Mesenchymal stem cell (in vitro differentiated cells and primary cell): ENCODE results near the gene C5orf22. TPM values are rescaled to one million over a fixed set of nuclear protein-coding genes. Genes with fewer than 3 reads are reported as not detected.

ENCODE experiments used
- DNase-seq: peaks from one replicate; pipeline ENCODE4 v3.0.0-alpha.2; 2013
- H2AFZ ChIP-seq: one replicate; pipeline ENCODE4 v1.6.1; 2013; ENCODE audit warnings: low read depth, mild to moderate bottlenecking, control low read depth, inconsistent platforms, low read length, moderate library complexity
- H2AK5ac ChIP-seq: 2 replicates; pipeline ENCODE4 v1.6.1; 2013; ENCODE audit warnings: low read length, moderate library complexity, mild to moderate bottlenecking, inconsistent platforms; ENCODE audit not compliant: severe bottlenecking
- H2BK120ac ChIP-seq: one replicate; pipeline ENCODE4 v1.6.1; 2013; ENCODE audit warnings: low read depth, mild to moderate bottlenecking, inconsistent platforms, low read length, moderate library complexity
- H2BK12ac ChIP-seq, 2 experiments: one replicate each; pipeline ENCODE4 v1.6.1; 2013; ENCODE audit warnings: inconsistent platforms in 2 of 2, low read length in 2 of 2, mild to moderate bottlenecking in 2 of 2, moderate library complexity in 2 of 2, control low read depth in 1 of 2
- H2BK15ac ChIP-seq: one replicate; pipeline ENCODE4 v1.6.1; 2013; ENCODE audit warnings: mild to moderate bottlenecking, low read depth, inconsistent platforms; ENCODE audit not compliant: poor library complexity, severe bottlenecking
- H2BK5ac ChIP-seq: 2 replicates; pipeline ENCODE4 v1.6.1; 2013; ENCODE audit warnings: low read depth, mild to moderate bottlenecking, low read length, control low read depth, inconsistent platforms; ENCODE audit not compliant: poor library complexity, severe bottlenecking
- H3K14ac ChIP-seq, 2 experiments: one replicate each; pipeline ENCODE4 v1.6.1; 2013; ENCODE audit warnings: inconsistent platforms in 2 of 2, low read length in 2 of 2, control low read depth in 1 of 2, mild to moderate bottlenecking in 1 of 2, moderate library complexity in 1 of 2
- H3K18ac ChIP-seq, 2 experiments: one replicate each; pipeline ENCODE4 v1.6.1; 2013; ENCODE audit warnings: inconsistent platforms in 2 of 2, low read length in 2 of 2, control low read depth in 1 of 2, low read depth in 1 of 2, mild to moderate bottlenecking in 1 of 2
- H3K23ac ChIP-seq, 2 experiments: one replicate each; pipeline ENCODE4 v1.6.1; 2013; ENCODE audit warnings: inconsistent platforms in 2 of 2, low read length in 2 of 2, mild to moderate bottlenecking in 2 of 2, moderate library complexity in 2 of 2, control low read depth in 1 of 2
- H3K27ac ChIP-seq: 2 replicates; pipeline ENCODE4 v1.5.1; 2013; ENCODE audit warnings: mild to moderate bottlenecking, moderate library complexity, low read length, control low read depth, inconsistent platforms; ENCODE audit not compliant: poor library complexity, severe bottlenecking
- H3K27me3 ChIP-seq, 2 experiments: 2 replicates each; pipeline versions ENCODE4 v1.6.1 to v1.7.0; 2013; ENCODE audit warnings: low read length in 2 of 2, mild to moderate bottlenecking in 2 of 2, moderate library complexity in 2 of 2, control low read depth in 1 of 2, inconsistent platforms in 1 of 2; ENCODE audit not compliant: control insufficient read depth in 1 of 2, insufficient read depth in 1 of 2
- H3K36me3 ChIP-seq, 2 experiments: 2 replicates each; pipeline versions ENCODE4 v1.6.1 to v1.7.0; 2013; ENCODE audit warnings: low read length in 2 of 2, control low read depth in 1 of 2, inconsistent platforms in 1 of 2, low read depth in 1 of 2, mild to moderate bottlenecking in 1 of 2; ENCODE audit not compliant: insufficient read depth in 2 of 2, control insufficient read depth in 1 of 2
- H3K4ac ChIP-seq, 2 experiments: one replicate each; pipeline ENCODE4 v1.6.1; 2013; ENCODE audit warnings: inconsistent platforms in 2 of 2, low read length in 2 of 2, mild to moderate bottlenecking in 2 of 2, moderate library complexity in 2 of 2, control low read depth in 1 of 2, low read depth in 1 of 2
- H3K4me1 ChIP-seq: 2 replicates; pipeline ENCODE4 v1.6.1; 2013; ENCODE audit warnings: low read depth, low read length, control low read depth; ENCODE audit not compliant: control insufficient read depth, insufficient read depth
- H3K4me2 ChIP-seq: 2 replicates; pipeline ENCODE4 v1.6.1; 2013; ENCODE audit warnings: low read length, mild to moderate bottlenecking, inconsistent platforms; ENCODE audit not compliant: poor library complexity, severe bottlenecking
- H3K4me3 ChIP-seq, 2 experiments: 2 replicates each; pipeline versions ENCODE4 v1.5.1 to v1.7.0; 2013; ENCODE audit warnings: low read length in 2 of 2, mild to moderate bottlenecking in 2 of 2, control low read depth in 1 of 2, low read depth in 1 of 2; ENCODE audit not compliant: insufficient read depth in 1 of 2
- H3K79me1 ChIP-seq: replicated peaks from 2 replicates; pipeline ENCODE4 v1.6.1; 2013; ENCODE audit warnings: mild to moderate bottlenecking, control low read depth, low read length, inconsistent platforms; ENCODE audit not compliant: poor library complexity, severe bottlenecking
- H3K9ac ChIP-seq: 2 replicates; pipeline ENCODE4 v1.7.0; 2013; ENCODE audit warnings: mild to moderate bottlenecking, low read length, moderate library complexity
- H3K9me3 ChIP-seq: 2 replicates; pipeline ENCODE4 v1.7.0; 2013; ENCODE audit warnings: mild to moderate bottlenecking, low read length; ENCODE audit not compliant: control insufficient read depth
- H4K8ac ChIP-seq: one replicate; pipeline ENCODE4 v1.6.1; 2013; ENCODE audit warnings: inconsistent platforms, mild to moderate bottlenecking, low read length, moderate library complexity
- H4K91ac ChIP-seq: one replicate; pipeline ENCODE4 v1.6.1; 2013; ENCODE audit warnings: mild to moderate bottlenecking, low read length, inconsistent platforms
- WGBS: methylation state at CpG from one replicate; pipeline ENCODE4 v1.1.7; 2013; ENCODE audit warnings: mixed read lengths; 5-methylcytosine and 5-hydroxymethylcytosine counted together
- small RNA-seq: library from polyadenylated mRNA; stranded (forward); fragments of <200 nt; extraction: miRNeasy Mini kit (QIAGEN cat#:217004); gene quantifications from one replicate; pipeline ENCODE3, GENCODE V24; 2013; ENCODE audit warnings: low read depth

Gene C5orf22

GRCh38 chr5:31604240-31604639 is 72.1 kb downstream of the C5orf22 start:
- Histone ChIP-seq H3K4ac (no peak overlapping the region), H2AK5ac (no peak overlapping the region), H2AFZ (no peak overlapping the region), H4K91ac (no peak overlapping the region), H3K23ac (no peak overlapping the region), H3K36me3 (no peaks in the 10 kb centered on the region), H2BK120ac (no peak overlapping the region), H3K14ac (no peak overlapping the region), H3K27ac (no peak overlapping the region), H3K27me3 (peaks cover 5 to 6% of the 10 kb centered on the region in 2 experiments), H3K4me1 (no peaks in the 10 kb centered on the region), H3K9ac (no peak overlapping the region), H2BK15ac (no peak overlapping the region), H4K8ac (no peak overlapping the region), H2BK5ac (no peak overlapping the region), H3K79me1 (no peaks in the 10 kb centered on the region), H3K18ac (no peak overlapping the region), H2BK12ac (no peak overlapping the region), H3K4me3 (no peak overlapping the region), H3K4me2 (no peak overlapping the region), H3K9me3 (no peaks in the 10 kb centered on the region)
- DNase-seq: no peak
- WGBS: 51% methylated on average over 2 of the region's 2 CpGs

- Histone ChIP-seq H4K8ac (no peak overlapping the region), H4K91ac (no peak overlapping the region), H2BK120ac (no peak overlapping the region), H3K14ac (no peak overlapping the region), H3K9me3 (no peaks in the 10 kb centered on the region), H3K4me3 (no peak overlapping the region), H3K79me1 (no peaks in the 10 kb centered on the region), H3K9ac (no peak overlapping the region), H3K27ac (no peak overlapping the region), H2AK5ac (no peak overlapping the region), H3K4me1 (no peaks in the 10 kb centered on the region), H3K4ac (no peak overlapping the region), H3K27me3 (peaks cover 5 to 6% of the 10 kb centered on the region in 2 experiments), H3K36me3 (no peaks in the 10 kb centered on the region), H3K23ac (no peak overlapping the region), H2BK12ac (no peak overlapping the region), H3K4me2 (no peak overlapping the region), H2BK5ac (no peak overlapping the region), H2AFZ (no peak overlapping the region), H3K18ac (no peak overlapping the region), H2BK15ac (no peak overlapping the region)
- 50% methylated on average over 1 of the region's 2 CpGs for WGBS
- DNase-seq: no peak
Measured at GRCh38 chr5:31604644-31605043, 72.5 kb downstream of the C5orf22 start.

Small RNA genes lying within 50 kb of the gene (small RNA-seq; reads per million reads assigned to genes)
- gene RF00019 (not detected), gene RNU6-363P (not detected)
